ENCODE data around the gene NAA16.

Gene NAA16

GRCh38 chr13:41377446-41377845 is 66.4 kb downstream of the NAA16 start:
- no peak for DNase-seq
- no peak for TF ChIP-seq CTCF (IDR thresholded peaks at IDR 0.05; ENCODE audit: low read depth, low read length)
- Histone ChIP-seq H3K27me3 (no peaks in the 10 kb centered on the region), H3K9me3 (no peaks in the 10 kb centered on the region), H3K4me1 (no peaks in the 10 kb centered on the region; the same call in 1 of the 2 replicates), H3K36me3 (peaks cover 40% of the 10 kb centered on the region), H3K4me3 (ENCODE audit: low read depth, low read length) (no peak overlapping the region)

GRCh38 chr13:41382431-41382830 is 71.4 kb downstream of the NAA16 start:
- Histone ChIP-seq H3K4me3 (ENCODE audit: low read depth, low read length) (no peak overlapping the region), H3K4me1 (no peaks in the 10 kb centered on the region; the same call in 1 of the 2 replicates), H3K9me3 (no peaks in the 10 kb centered on the region), H3K36me3 (peaks cover 3% of the 10 kb centered on the region), H3K27me3 (no peaks in the 10 kb centered on the region)
- DNase-seq = no peak
- no peak for TF ChIP-seq CTCF (IDR thresholded peaks at IDR 0.05; ENCODE audit: low read depth, low read length)

GRCh38 chr13:41383386-41383785 is 72.3 kb downstream of the NAA16 start:
- Histone ChIP-seq H3K4me1 (no peaks in the 10 kb centered on the region), H3K9me3 (no peaks in the 10 kb centered on the region), H3K4me3 (ENCODE audit: low read depth, low read length) (no peak overlapping the region), H3K36me3 (no peaks in the 10 kb centered on the region), H3K27me3 (no peaks in the 10 kb centered on the region)
- no peak for TF ChIP-seq CTCF (IDR thresholded peaks at IDR 0.05; ENCODE audit: low read depth, low read length)
- no peak for DNase-seq

GRCh38 chr13:41384749-41385503 is 73.9 kb downstream of the NAA16 start:
- DNase-seq = no peak
- TF ChIP-seq CTCF (IDR thresholded peaks at IDR 0.05; ENCODE audit: low read depth, low read length) = peak; percentile 45; the same call in 1 of the 2 replicates
- H3K27me3 ChIP-seq = no peaks in the 10 kb centered on the region

GRCh38 chr13:41386211-41386610 is 75.1 kb downstream of the NAA16 start:
- H3K4me3 ChIP-seq (ENCODE audit: low read depth, low read length) = no peak overlapping the region
- no peak for TF ChIP-seq CTCF (IDR thresholded peaks at IDR 0.05; ENCODE audit: low read depth, low read length)
- H3K9me3 ChIP-seq = no peaks in the 10 kb centered on the region
- DNase-seq = no peak
- H3K36me3 ChIP-seq = no peaks in the 10 kb centered on the region
- H3K4me1 ChIP-seq = no peaks in the 10 kb centered on the region
- no peaks in the 10 kb centered on the region for H3K27me3 ChIP-seq

More at GRCh38 chr13:41384749-41385503, 73.9 kb downstream of the NAA16 start:
- H3K9me3 ChIP-seq = no peaks in the 10 kb centered on the region
- H3K4me3 ChIP-seq (ENCODE audit: low read depth, low read length) = no peak overlapping the region
- H3K36me3 ChIP-seq = no peaks in the 10 kb centered on the region
- no peaks in the 10 kb centered on the region for H3K4me1 ChIP-seq

- no peak for TF ChIP-seq CTCF (IDR thresholded peaks at IDR 0.05; ENCODE audit: low read depth, low read length)
- no peaks in the 10 kb centered on the region for H3K27me3 ChIP-seq
- H3K9me3 ChIP-seq = no peaks in the 10 kb centered on the region
- no peak for DNase-seq
- H3K4me3 ChIP-seq (ENCODE audit: low read depth, low read length) = no peak overlapping the region
- no peaks in the 10 kb centered on the region for H3K36me3 ChIP-seq
- no peaks in the 10 kb centered on the region for H3K4me1 ChIP-seq
These were observed 76.5 kb downstream of the NAA16 start for GRCh38 chr13:41387576-41387975.
